Stimulated activated naive CD4-positive, alpha-beta T cell treated with Interleukin-2 at 50 U/mL for 16 hours (primary cell): ENCODE measurements around the gene CCL18.
"Not testable (repeated sequence)": the region's sequence is repeated elsewhere in the genome, so short reads cannot be mapped to it uniquely, and the experiment has no call there.

Experiments used
- DNase-seq: peaks from one replicate; lab custom pipeline; 2025; lab: John Stamatoyannopoulos, UW

Gene CCL18

DNA sequence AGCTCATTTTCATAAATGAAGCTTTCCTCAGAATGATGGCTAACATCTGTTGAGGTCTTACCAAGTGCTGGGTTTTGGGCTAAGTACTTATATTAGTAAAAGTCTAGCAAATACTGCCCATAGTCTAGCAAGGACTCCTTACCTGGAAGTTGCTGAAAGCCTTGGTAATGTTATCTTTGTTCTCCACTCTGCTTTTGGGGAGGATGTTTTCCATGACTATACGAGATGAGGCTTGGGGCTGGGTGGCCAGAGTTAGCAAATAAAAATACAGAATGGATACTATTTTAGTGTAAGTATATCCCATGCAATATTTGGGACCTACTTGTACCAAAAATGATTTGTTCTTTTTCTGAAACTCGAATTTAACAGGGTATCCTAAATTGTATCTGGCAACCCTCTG lies 7.7 kb downstream of the CCL18 start:
- no peak for DNase-seq

DNA sequence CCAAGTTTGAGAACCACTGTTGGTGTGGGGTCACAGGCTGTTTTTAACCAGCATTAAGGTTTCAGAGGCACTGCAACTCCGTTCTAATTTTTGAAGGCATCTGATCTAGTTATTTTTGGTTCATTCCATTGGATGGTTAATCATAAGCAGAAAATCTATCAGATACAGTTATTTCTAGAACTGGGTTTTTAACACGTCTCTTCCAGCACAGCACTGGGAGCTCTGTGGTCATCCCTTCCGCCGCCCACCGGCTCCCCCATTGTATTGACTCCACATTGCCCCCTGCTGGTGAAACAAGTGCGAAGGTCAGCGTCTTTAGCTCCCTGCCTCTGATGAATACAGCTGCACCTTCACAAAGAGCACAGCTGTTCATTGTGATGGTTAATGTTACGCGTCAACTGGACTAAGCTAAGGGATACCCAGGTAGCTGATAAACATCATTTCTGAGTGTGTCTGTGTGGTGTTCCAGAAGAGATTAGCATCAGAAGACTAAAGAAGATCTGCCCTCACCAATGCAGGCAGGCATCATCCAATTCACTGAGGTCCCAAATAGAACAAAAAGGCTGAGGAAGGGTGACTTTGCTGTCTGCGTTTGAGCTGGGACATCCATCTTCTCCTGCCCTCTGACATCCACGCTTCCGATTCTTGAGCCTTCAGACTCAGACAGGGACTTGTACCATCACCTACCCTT lies 8.5 kb downstream of the CCL18 start:
- DNase-seq: peak; percentile 63

DNA sequence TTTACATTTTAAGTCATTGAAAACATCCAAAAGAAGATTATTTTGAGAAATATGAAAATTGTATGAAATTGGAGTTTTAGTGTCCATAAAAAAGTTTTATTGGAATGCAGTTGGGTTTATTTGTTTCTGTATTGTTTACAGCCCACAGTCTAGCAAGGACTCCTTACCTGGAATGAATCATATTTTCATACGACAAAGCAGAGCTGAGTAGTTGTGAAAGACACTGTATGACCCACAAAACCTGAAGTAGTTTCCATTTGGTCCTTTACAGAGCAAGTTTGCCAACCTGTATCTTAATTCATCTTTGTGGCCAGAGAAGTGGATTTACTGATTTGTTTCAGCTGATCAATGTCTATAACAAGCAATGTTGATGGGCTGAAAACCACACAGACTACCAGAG lies 10.3 kb downstream of the CCL18 start:
- no peak for DNase-seq

DNA sequence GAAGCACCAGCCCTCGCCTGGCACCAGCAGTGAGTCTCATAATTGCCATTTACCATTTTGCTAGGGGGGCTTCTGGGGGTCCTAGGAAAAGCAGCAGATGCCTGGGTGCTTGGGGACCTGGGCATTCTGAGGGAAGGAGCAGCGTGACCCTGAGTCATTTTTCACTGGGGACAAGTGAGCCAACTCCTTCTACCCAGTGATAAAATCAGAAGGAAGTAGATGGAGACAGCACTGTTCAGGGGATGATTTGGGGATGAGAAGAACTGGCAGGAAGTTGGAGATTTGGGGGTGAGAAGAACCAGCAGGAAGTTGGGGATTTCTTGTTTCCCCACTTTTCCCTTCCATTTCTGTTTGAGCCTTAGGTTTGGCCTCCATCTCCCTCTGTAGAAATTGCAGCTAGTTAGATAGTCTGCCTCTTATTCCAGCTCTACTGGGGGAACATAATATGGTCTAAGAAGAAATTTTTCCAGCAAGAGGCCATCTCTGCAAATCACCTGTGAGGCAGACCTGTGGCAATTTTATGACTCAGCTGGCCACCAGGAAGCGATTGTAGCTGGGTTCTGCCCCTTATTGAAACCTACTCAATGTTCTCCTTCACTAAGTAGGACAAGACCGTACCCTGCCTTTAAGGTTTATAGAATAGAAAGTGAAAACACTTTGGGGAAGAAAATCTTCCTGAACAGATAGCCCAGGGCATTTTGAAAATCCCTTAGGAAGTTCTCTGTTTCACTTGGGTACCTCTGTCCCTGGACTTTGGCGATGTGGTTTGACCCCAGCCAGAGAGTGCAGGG lies 17.8 kb downstream of the CCL18 start:
- DNase-seq: not testable (repeated sequence)

DNA sequence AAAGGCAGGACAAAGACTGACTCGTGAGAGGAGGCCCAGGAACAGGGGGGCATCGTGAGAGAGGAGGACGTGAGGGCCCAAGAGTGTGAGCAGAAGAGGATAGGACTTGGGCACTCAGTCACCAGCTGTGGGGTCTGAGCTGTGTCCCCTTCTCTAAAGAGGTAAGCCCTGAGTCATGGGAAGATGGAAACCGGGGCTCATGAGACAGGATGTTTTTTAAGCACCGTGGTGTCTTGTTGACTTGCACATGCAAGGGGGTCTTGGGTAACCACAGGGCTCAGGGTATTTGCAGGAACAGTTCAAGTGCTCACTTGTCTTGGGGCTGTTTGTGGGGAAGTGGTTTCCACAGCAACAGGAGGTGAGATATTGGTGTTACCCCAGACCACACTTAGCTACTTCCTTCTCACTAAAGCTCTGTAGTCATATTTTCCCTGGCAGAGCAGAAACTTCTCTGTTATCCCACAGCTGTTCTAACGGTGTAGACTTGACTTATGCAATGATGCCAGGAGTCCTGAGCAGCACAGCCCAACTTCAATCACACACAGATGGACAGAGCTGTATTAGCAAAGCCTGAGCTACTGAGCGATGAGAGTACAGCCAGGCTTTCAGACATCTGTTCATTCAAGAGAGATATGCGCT lies 18.5 kb downstream of the CCL18 start:
- peak; percentile 19 for DNase-seq

DNA sequence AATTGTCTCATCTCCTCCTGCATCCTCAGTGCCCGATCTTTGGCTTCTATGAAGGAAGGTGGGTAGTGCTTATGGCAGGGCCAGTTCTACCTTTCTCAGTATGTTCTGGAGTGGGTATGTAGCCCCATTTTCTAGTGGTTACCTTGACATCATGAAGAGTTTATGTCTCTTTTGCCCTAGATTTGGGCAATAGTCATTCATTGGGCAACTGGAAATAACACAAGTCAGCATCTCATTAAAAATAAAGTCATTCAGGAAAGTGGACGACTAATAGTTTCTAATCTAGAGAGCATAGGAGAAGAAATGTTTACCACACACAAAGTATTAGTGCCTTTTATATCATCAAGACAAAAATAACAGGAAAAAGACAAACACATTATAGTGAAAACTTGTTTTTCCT lies 19.6 kb downstream of the CCL18 start:
- not testable (repeated sequence) for DNase-seq

DNA sequence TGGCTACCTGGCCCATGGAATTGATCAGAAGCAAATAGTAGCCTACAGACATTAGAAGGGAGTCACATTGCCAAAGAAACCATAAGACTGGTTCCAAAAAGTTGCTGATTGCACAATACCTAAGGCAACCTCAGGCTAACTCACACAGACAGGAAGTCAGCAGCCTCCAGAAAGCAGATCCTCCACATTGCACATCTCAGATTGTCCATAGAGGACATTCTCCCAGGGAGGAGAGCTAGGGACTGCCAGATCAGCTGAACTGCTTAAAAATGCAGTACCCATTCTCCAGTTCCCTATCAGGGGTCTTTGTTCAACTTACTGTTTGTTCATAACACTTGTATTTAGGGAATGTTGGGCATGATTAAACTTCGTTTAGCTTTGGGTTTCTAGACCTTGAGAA lies 21.7 kb downstream of the CCL18 start:
- DNase-seq: no peak

DNA sequence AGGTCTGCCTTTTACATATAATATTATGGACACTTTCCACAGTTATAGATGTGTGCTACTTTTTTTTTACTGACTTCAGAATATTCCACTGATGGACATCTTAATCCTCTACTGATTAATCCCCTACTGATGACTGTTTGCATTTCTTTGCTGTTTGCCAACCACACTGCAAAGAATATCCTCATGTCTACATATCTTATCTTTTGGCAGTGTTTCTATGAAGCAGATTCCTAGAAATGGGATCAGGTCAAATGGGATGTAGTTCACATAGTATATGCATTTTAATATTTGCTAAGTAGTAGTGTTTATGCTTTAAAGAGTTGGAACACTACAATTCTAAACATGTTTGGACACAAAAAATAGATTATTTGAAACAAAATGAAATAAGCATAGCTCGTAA lies 22.7 kb downstream of the CCL18 start:
- DNase-seq: no peak

DNA sequence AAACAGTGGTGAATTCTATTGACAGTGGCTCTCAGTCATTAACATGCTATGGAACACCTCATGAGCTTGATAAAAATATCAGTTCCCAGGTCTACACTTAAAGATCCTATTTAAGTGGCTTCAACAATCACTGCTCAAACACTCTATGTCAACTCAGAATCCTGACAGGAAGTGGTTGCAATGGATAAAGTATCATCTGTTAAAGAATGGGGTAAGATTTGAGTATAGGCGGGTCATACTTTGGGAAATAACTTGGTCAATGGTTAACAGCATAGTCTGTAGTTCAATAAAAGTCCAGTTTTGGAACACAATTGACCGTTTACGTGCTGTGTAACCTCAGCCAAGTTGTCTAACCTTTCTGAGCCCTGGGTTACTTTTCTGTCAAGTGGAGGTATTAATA lies 23.4 kb downstream of the CCL18 start:
- DNase-seq: not testable (repeated sequence)

DNA sequence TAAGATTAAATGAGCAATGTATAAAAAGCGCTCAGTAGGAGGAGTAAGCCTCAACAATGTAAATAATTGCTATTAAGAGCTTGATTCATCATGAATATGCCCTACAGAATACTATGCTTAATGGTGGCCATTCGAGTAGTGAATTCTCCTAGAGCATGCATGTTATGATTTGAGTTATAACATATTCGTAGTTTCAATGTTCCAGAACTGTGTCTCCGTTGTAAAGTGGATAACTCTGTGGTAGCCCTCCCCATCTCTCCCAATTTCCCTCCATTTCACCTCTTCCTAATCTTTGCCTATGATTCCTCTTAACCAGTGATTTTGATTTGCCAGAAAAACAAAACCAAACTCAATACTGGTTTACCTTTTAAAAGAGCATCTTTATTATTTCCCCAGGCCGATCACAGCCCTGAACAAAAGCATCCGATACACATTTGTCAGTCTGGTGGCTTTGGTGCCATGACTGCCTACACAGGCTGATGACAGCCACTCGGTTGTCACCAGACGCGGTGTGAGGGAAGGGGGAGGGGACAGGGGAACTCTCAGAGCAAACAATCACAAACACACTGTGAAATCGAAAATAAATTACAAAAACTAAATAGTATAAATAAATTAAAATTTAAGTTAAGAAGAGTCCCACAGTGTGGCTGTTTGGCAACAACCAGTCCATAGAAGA lies 24.0 kb downstream of the CCL18 start:
- not testable (repeated sequence) for DNase-seq

DNA sequence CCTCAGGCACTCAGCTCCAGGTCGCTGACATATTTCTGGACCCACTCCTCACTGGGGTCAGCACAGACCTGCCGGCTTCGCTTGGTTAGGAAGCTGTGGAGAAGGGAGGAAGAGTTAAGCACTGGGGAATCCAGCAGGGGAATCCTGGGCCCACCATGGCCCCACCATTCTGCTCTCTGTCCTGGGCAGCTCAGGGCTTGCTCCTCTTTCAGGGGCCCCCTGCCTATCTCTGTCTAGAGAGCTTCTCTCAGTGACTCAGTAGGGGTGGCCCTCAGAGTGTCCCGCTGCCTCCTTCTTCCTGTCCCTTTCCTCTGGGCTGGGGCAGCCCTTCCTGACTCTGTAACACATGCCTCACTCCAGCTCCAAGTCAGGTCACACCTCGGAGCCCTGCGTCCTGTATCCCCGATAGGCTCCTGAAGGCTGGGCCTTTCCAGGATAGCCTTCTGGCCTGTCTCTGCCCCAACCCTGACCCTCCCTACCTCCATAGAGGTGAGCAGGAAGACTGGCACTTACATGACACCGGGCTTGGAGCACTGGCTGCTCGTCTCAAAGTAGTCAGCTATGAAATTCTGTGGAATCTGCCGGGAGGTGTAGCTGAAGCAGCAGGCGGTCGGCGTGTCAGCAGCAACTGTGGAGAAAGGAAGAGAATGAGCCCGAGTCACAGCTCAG lies 24.7 kb downstream of the CCL18 start:
- DNase-seq: no peak

DNA sequence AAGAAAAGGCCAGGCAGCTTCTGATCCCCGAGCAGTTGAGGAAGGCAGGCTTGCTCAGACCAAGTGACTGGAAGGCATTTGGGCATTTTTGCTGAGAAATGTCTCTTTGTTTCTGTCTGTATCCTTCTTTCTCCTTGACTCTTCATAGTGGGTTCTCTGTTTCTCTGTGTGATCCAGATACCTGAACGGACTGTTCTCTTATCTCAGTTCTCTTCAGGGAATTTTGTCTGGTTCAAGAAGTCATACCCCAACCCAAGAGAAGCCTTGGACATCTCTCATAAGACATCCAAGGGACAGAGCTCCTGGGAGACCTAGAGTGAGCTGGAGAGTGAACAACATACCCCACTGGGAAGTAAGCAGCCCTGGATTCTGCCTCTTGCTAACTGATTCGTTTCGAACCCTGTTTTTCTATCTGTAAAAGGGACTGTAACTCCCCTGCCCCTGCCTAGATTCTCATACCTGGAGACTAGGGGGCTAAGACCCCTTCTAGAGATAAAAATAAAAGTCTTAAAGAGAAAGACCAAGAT lies 25.3 kb downstream of the CCL18 start:
- DNase-seq: no peak

DNA sequence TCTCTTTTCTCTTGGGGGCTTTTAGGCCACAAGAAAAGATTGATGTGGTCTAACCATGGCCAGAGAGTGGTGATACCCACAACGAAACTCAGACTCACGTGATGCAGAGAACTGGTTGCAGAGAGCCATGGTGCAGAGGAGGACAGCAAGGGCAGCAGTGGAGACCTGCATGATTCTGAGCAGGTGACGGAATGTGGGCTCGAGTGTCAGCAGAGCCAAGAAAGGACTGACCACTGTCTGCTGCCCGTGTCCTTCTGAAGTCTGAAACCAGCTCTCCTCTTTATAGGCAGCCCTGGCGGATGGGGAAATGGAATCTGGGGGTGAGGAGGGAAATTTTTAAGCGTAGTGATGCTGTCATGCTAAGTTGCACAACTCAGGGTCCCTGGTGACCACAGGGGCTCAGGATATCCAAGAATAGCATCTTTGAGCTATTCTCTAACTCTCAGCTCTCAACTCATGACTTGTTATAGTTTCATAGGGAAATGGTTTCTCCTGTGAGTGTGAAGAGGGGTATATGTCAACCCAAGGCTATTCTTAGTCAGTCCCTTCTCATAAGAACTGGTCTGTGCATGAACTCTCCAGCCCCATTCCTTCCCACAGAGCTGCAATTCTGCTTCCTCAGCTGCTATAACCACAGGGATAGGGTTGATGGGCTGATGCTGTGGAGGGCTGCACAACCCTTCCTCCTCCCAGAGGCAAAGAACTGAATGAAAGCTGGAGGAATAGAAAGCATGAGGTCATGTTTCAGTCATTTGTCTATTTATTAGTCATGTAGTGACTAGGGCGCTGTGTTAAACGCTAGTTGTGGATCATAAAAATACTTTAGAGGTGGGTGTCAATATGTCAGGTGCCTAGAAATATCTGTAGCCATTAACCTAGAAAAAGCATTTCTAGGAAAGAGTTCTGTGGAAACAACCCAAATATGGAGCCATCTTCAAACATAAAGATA lies 26.1 kb downstream of the CCL18 start, which contains the start of gene CCL3:
Gene CCL3 (minus strand): TSS at position 256 of the 949 bp plus-strand sequence. CDS start 85 bp downstream, at position 171.
- peak; percentile 47 for DNase-seq

DNA sequence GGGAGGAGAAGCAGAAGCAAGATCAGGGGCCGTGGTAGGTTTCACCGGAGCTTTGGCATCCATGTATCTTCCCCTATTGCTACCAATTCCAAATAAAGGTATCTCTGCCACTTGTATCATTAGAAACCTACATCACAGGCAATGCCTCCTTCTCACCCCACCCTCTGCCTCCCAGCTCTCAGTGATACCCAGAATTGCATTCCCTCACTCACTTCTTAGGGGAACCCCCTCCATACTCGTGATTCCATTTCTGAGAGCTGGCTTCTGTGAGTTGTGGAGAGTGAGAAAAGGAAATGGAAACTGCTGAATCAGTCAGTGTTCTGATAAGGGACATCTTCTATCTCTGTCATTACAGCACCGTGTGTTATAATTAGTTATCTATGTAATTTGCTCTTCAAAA lies 28.2 kb downstream of the CCL18 start:
- DNase-seq: peak; percentile 16

DNA sequence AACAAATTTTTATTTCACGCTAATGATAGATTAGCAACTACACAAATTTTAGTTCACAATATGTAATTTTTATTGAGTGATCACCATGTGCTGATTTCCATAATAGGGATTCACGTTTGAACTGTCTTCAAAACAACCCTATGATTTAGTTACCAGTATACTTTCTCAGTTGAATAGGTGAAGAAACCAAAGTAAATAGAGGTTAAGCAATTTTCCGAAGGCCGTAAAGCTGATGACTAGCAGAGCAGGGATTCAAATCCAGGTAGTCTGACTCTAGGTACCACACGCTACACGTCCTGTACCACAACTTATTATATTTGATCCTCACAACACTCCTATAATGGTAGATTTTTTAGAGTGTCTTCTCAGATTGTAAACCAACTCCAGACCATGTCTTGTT lies 28.6 kb downstream of the CCL18 start:
- DNase-seq: not testable (repeated sequence)

DNA sequence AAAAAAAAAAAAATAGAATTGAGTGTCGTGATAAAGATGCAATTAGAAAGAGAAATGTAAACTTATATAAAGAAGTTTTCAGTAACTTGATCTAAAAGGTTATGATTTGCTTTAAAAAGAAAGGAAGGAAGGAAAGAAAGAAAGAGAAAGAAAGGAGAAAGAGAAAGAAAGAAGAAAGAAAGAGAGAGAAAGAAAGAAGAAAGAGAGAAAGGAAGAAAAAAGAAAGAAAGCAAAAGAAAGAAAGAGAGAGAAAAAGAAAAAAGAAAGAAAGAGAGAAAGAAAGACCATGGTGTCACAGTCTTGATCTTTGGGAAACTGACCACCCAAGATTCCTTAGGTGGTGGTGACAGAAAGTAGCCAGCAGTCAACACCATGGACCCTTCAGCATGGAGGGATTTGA lies 30.2 kb downstream of the CCL18 start:
- DNase-seq: no peak

DNA sequence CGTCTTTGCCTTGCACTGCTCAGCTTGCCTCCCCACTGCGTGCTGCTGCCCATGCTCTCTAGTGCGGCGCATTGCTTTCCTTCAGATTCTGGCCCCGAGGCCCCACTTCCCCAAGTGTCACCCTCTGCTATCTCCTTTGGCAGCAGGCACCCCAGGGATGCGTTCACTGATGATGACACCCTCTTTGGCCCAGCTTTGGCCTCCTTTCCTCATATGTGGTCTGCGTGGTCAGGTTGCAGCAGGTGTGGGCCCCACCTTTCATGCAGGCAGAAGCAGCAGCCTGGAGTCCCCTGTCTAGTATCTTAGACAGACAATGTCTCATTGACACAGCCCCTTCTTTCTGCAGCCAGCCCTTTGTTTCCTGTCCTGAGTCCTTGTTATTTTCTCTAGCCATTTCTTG lies 30.7 kb downstream of the CCL18 start:
- no peak for DNase-seq

DNA sequence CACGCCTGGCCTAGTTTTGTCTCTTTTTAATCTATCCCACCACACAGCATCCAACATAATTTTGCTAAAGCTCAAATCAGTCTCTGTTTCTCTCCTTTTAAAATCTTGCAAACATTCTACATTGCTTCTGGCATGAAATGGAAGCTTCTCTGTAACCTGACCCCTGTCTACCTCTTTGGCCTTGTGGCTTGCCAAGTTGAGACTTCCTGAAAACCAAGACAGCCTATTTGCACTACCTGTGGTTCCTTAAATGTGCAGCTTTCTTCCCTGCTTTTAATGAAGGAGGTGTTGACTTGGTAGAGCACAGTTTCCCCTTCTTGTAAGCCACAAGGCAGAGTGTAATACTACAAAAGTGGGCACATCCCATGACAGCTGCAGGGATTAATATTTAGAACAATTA lies 31.9 kb downstream of the CCL18 start:
- no peak for DNase-seq

DNA sequence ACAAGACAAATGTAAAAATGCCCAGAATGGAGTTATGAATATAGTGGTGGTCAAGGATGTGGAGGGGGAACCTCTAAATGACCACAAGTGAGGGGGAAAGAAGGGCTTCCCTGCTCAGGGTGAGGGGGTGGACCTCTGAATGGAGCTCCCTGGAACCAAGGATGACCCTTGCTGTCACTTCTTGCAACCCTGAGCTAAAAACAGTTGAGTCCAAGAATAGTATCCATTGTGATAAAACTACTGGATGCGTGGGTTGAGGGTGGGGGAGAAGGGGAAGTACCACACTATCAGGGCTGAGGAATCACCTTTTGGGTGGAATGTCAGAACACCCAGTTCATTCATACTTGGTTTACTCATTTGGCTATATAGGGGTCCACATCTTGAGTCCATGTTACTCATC lies 34.9 kb downstream of the CCL18 start:
- DNase-seq: not testable (repeated sequence)

DNA sequence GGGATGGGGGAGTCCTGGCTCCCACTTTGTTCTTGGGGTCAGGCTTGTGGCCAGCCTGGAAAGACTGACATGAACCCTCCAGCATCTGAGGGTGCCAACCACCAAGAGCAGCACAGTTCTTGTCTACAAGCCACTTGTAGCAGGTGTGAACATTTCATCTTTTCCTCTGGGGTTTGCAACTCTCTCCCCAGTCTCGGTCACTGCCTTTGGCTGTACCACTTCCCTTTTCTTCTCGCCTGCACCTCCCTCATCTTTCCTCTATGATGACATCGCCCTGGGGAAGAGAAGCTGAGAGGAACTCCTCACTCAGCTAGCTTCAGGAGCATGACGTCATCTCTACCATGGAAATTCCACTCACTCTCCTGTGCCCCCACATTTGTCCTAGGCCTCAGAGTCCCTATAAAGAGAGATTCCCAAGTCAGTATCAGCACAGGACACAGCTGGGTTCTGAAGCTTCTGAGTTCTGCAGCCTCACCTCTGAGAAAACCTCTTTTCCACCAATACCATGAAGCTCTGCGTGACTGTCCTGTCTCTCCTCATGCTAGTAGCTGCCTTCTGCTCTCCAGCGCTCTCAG lies 39.4 kb downstream of the CCL18 start, which contains the start of gene CCL4:
Gene CCL4 (plus strand): TSS at position 427 of the 575 bp plus-strand sequence. CDS start 79 bp downstream, at position 506.
- DNase-seq: peak; percentile 15
